Liver (tissue), 3 donors: ENCODE data around the gene PP2D1.

Experiments
- CTCF ChIP-seq: fragments of 150-350 bp; IDR thresholded peaks from 2 replicates; pipeline ENCODE4 v1.5.1; 2017; ENCODE audit warnings: improper control_type of control experiment, low read depth, low read length; ENCODE audit not compliant: missing input control
- TAF1 ChIP-seq: conservative IDR thresholded peaks from 2 replicates; pipeline ENCODE4 v1.6.1; 2016; ENCODE audit warnings: antibody characterized with exemption, mild to moderate bottlenecking
- YY1 ChIP-seq: IDR thresholded peaks from 2 replicates; pipeline ENCODE4 v1.6.1; 2016; ENCODE audit warnings: antibody characterized with exemption, mild to moderate bottlenecking
- donor health status: healthy.
- donor health status: healthy.

GRCh38 chr3:19945969-19946831, 65.9 kb downstream of the PP2D1 start:
- TF ChIP-seq CTCF (peak; percentile 11), TAF1 (no peak), YY1 (no peak)
